NCI-H1694 (cell line): Measurements from ENCODE around the gene SHB.
"Not testable (repeated sequence)": the region's sequence is repeated elsewhere in the genome, so short reads cannot be mapped to it uniquely, and the experiment has no call there.

ENCODE experiments used
- DNase-seq: peaks from one replicate; lab custom pipeline; 2025; lab: John Stamatoyannopoulos, UW

The SHB gene

GRCh38 chr9:37969558-37970300 is 99.3 kb downstream of the SHB start:
- DNase-seq = no peak

DNA sequence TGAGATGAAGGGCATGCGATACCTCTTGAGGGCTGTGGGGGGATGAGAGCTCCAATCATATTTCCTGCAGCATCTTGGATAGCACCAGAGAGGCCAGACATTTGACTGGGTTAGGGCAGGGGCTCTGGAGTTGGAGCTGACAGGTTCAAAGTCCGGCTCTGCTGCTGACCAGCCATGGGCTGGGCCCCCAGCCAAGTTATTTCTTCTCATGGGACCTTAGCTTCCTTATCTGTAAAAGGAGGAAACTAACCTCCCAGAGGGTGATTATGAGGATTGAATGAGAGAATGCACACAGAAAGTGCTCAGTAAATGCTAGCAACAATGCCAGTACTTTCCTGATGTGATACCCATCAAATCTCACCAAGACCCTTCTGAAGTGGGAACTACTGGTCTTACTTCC is 99.9 kb downstream of the SHB start:
- DNase-seq = no peak

GRCh38 chr9:37968228-37968701 is 100.8 kb downstream of the SHB start:
- DNase-seq = no peak

DNA sequence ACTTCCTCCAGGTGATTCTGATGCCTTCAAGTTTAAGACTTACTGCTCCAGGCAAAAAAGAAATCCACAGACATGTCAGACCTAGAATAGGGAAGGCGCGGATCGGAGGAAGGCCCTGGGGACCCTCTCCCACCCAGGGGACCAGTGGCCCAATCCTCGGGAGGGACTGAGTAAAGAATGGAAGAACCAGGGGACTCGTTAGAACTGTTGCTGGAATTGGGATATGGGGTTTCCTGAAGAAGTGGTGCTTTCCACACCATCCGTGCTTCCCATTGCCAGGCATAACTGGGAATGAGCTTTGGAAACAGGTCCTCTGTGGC is 101.3 kb downstream of the SHB start:
- no peak for DNase-seq

DNA sequence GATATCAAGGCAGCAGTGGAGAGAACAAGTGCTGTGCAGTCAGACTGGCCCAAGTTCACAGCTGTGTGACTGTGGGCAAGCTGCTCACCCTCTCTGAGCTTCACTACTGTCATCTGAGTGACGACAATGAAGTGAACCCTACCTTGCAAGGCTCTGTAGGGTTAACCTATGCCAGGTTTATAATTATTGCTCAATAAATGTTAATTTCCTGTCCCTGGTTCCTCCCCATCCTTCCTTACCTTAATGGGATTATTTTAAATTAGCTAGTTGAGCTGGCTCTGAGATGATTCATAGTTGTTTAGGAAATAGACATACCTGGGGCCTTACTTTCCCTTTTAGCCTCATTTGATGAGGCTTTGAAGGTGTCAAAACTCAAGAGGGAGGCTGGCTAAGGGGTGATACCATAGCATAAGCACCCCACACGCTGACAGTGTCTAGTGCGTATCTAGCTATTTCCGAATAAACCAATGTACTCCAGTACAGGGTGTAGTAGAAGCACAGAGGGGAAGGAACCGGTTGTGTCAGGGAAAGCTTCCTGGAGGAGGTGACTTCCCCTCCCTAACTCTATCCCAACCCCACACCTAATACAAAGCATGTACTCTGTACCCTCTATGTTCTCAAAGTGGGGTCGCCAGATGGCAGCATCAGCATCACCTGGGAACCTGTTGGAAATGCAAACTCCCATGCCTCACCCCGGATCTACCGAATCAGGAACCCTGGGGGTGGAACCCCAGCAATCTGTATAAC is 101.8 kb downstream of the SHB start:
- DNase-seq = no peak

- no peak for DNase-seq
Observed at GRCh38 chr9:37966412-37967013, 102.5 kb downstream of the SHB start.

- DNase-seq = not testable (repeated sequence)
Observed at GRCh38 chr9:37965676-37966345, 103.2 kb downstream of the SHB start.

GRCh38 chr9:37965116-37965515 is 103.9 kb downstream of the SHB start:
- DNase-seq = no peak

DNA sequence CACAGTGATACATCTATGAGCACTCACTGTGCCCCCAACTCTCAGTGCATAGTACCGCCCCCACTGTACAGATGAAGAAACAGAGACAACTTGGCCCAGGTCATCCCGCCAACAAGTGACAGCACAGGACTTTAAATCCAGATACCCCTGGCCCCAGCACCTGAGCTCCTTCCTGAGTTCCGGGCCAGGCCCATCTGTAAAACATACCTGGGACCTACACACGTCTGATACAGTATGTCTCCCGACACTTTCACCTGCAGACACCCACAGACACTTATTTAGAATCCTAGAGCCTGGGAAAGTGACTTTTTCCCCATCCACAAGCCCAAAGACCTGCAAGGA is 104.3 kb downstream of the SHB start:
- no peak for DNase-seq

- DNase-seq = no peak
Observed at GRCh38 chr9:37963936-37964739, 104.9 kb downstream of the SHB start.

DNA sequence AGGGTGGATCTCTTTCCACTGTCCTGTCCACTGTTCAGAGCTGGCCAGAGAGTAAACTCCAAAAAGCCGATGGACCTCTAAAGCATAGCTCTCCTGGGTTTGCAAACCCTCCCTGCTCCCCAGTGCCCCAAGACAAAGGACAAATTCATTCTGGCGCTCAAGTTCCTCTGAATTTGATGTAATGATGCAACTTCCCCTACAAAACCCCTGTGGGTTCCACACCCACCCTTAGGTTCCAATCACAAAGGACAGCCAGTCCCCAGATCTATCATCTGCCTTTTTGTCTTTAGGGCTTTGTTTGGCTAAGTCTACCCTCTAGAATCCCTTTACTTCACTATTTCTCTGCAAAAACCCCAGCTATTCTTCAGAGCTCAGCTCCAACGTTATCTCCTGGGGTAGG is 107.7 kb downstream of the SHB start:
- DNase-seq = no peak

DNA sequence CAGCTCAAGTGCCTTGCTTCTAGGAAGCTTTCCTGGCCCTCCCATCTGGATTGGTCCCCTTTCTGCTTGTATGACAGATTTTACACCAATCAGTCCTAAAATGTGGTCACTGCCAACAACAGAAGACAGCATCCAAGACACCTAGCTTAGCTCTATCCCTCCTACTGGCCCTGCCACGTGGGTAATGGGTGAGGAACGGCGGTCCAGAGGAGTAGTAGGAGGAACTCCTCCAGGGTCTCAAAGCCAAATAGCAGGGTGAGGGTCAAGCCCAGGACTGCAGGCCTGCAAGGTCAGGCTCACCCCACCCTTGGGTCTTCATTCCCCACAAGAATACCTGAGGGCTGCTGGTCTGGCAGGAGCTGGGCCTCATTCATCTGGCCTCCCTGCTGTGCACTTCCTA is 108.4 kb downstream of the SHB start:
- no peak for DNase-seq

- DNase-seq = no peak
Observed at GRCh38 chr9:37959976-37960375, 109.1 kb downstream of the SHB start.

DNA sequence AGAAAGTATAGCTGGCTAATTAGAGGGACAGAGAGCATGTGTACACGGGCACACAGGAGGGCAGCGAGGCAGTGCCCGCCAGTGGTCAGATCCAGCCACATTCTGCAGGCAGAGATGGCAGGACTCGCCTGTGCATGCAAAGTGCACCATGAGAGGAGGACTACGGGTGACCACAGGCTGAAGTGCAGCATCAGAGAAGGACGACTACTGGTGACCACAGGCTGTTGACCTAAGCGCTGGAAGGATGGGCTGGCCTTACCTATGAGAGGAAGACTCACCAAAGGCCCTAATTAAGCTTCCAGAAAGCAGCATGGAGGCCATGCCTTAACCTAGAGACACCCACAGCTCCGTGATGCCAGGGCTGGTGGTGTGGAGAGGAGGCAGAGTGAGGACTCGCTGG is 110.9 kb downstream of the SHB start:
- DNase-seq = no peak

DNA sequence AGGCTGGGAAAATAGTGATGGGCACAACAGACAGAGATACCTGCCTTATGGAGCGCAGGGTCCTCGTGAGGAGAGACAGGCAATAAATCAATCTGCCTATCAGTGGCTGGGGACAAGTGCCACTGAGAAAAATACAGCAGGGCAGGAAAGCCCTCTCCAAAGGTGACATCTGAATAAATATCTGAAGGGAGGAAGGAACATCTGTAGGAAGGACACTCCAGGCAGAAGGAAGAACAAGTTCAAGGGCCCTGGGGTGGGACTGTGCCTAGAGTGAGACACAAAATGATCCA is 111.4 kb downstream of the SHB start:
- DNase-seq = no peak

DNA sequence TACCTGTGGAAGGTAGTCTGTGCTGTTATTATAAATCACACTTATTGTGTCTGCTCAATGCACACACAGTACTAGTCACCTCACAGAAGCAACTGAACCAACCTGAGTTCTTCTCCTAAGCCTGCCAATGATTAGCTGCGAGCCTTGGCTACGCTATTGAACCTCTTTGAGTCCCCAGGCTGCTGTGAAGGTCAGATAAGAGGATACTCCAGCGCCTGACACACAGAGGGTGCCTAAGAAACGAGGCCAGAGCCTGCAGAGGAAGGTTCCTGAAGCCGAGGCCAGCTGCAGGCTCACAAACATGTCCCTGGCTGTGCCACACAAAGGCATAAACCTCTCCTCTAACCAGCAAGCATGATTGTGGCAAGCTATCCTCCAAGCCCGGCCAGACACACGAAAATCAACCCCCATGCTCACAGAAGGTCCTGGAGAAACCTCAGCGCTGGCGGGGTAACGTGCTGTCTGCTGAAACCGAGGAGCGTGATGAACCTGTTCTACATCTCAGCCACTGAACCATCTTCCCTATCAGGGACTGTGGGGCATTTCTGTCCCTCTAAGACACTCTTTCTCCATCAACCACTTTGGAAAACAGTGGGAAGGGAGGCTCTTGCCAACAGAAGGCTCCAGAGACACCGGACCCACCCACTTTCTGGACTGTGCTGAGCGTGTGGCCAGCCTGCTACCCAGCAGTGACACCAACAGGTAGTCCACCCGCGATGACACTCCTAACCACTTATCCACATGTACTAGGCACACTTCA is 111.9 kb downstream of the SHB start:
- DNase-seq = no peak

GRCh38 chr9:37956423-37956820 is 112.6 kb downstream of the SHB start:
- DNase-seq = no peak

- no peak for DNase-seq
Observed at GRCh38 chr9:37955781-37956422, 113.1 kb downstream of the SHB start.

GRCh38 chr9:37954581-37954981 is 114.4 kb downstream of the SHB start:
- DNase-seq = no peak

GRCh38 chr9:37953775-37954437 is 115.1 kb downstream of the SHB start:
- DNase-seq = no peak
